Stomach (tissue), 9 donors: ENCODE results near the gene ZNF653. TPM values are rescaled to one million over a fixed set of nuclear protein-coding genes. Genes with fewer than 3 reads are reported as not detected.

ENCODE experiments used
- DNase-seq, 2 donors: peaks; one replicate each; pipeline versions ENCODE4 v3.0.0 to v3.0.0-alpha.2; 2013 to 2019
- H3K27ac ChIP-seq, 5 donors: fragments of 200-600 bp in 4 of 5; sonication (generic) in 4 of 5; one replicate each; pipeline ENCODE4 v1.5.1; 2013 to 2019; ENCODE audit warnings: mild to moderate bottlenecking in 1 of 5, moderate library complexity in 1 of 5
- H3K27me3 ChIP-seq, 3 donors: fragments of 200-600 bp; sonication (generic); one replicate each; pipeline ENCODE4 v1.5.1; 2017 to 2019; ENCODE audit warnings: mixed run types in 1 of 3
- H3K36me3 ChIP-seq, 4 donors: fragments of 200-600 bp; sonication (generic); 1 replicate in 3 of 4; 2 replicates in 1 of 4; pipeline ENCODE4 v1.5.1; 2016 to 2019
- H3K4me1 ChIP-seq, 4 donors: fragments of 200-600 bp; sonication (generic); one replicate each; pipeline ENCODE4 v1.5.1; 2016 to 2019
- H3K4me3 ChIP-seq, 4 donors: fragments of 200-600 bp; sonication (generic) in 3 of 4; one replicate each; pipeline ENCODE4 v1.5.1; 2016 to 2019; ENCODE audit warnings: mild to moderate bottlenecking in 1 of 4
- H3K9me3 ChIP-seq, 4 donors: fragments of 200-600 bp; sonication (generic); one replicate each; pipeline ENCODE4 v1.5.1; 2016 to 2019
- CTCF ChIP-seq, 7 experiments: fragments of 450-650 bp in 4 of 7; fragments of 200-600 bp in 3 of 7; sonication (generic) in 3 of 7; IDR thresholded peaks; one replicate each; pipeline ENCODE4 v1.5.1; 2016 to 2019; ENCODE audit warnings: antibody characterized with exemption in 7 of 7, control low read depth in 2 of 7, mild to moderate bottlenecking in 1 of 7
- EP300 ChIP-seq: sonication (generic); formaldehyde crosslinking; IDR thresholded peaks from one replicate; pipeline ENCODE4 v1.6.1; 2017; ENCODE audit warnings: antibody characterized with exemption
- POLR2A ChIP-seq, 4 donors: fragments of 450-650 bp; IDR thresholded peaks; one replicate each; pipeline ENCODE4 v1.6.1; 2016; ENCODE audit warnings: antibody characterized with exemption in 4 of 4, control low read depth in 2 of 4, mild to moderate bottlenecking in 1 of 4, moderate library complexity in 1 of 4
- POLR2AphosphoS5 ChIP-seq, 3 donors: sonication (generic); formaldehyde crosslinking; IDR thresholded peaks; one replicate each; pipeline ENCODE4 v1.6.1; 2016; ENCODE audit warnings: antibody characterized with exemption in 3 of 3
- WGBS, 5 donors: extraction: QIAGEN DNeasy Blood & Tissue Kit in 3 of 5; methylation state at CpG; one replicate each; pipeline versions ENCODE4 v1.1.5 to v1.1.7; 2013 to 2018; 5-methylcytosine and 5-hydroxymethylcytosine counted together
- intact Hi-C: fragments of 100-400 bp; cut with DNase I; formaldehyde crosslinking; loops from one replicate; pipeline ENCODE4 v1.15.1; 2023; ENCODE audit warnings: low total_unique reads
- polyA plus RNA-seq, 3 donors: library from polyadenylated mRNA; stranded (reverse); fragments of 200-250 nt; gene quantifications; one replicate each; pipeline ENCODE4 v1.2.3, GENCODE V29; 2013
- total RNA-seq, 5 donors: library from RNA; depleted of rRNA; stranded (reverse); fragments of >200 nt; gene quantifications; one replicate each; pipeline versions ENCODE4 v1.1.0 to v1.2.3, GENCODE V29; 2014 to 2016
- donor health status: healthy with polysubstance abuse.
- donor health status: Bipolar disorder and iron deficiency.
- donor health status: healthy.

Gene ZNF653
- total and polyA plus RNA-seq, 8 donors: 6.7 to 99.6 (median 13.9) TPM

GRCh38 chr19:11448410-11448809 is 57.2 kb downstream of the ZNF653 start:
- intact Hi-C loops: loop anchor here (10.0 kb wide), 1 partner anchor 154 kb away; the partner anchor contains the start of gene TSPAN16
- Histone ChIP-seq H3K27ac (no peak overlapping the region), H3K4me3 (no peak overlapping the region), H3K27me3 (peaks cover 0 to 14% (median 0%) of the 10 kb centered on the region in 3 donors), H3K36me3 (peaks cover 52 to 78% (median 77%) of the 10 kb centered on the region in 4 donors), H3K9me3 (no peaks in the 10 kb centered on the region), H3K4me1 (peaks cover 0 to 14% (median 4%) of the 10 kb centered on the region in 4 donors)
- DNase-seq: no peak
- TF ChIP-seq POLR2A (IDR thresholded peaks at IDR 0.05) (no peak), CTCF (IDR thresholded peaks at IDR 0.05) (no peak)
- WGBS, 5 donors: 81 to 88% (median 86%) methylated on average over 3 to 13 of the region's 13 CpGs

DNA sequence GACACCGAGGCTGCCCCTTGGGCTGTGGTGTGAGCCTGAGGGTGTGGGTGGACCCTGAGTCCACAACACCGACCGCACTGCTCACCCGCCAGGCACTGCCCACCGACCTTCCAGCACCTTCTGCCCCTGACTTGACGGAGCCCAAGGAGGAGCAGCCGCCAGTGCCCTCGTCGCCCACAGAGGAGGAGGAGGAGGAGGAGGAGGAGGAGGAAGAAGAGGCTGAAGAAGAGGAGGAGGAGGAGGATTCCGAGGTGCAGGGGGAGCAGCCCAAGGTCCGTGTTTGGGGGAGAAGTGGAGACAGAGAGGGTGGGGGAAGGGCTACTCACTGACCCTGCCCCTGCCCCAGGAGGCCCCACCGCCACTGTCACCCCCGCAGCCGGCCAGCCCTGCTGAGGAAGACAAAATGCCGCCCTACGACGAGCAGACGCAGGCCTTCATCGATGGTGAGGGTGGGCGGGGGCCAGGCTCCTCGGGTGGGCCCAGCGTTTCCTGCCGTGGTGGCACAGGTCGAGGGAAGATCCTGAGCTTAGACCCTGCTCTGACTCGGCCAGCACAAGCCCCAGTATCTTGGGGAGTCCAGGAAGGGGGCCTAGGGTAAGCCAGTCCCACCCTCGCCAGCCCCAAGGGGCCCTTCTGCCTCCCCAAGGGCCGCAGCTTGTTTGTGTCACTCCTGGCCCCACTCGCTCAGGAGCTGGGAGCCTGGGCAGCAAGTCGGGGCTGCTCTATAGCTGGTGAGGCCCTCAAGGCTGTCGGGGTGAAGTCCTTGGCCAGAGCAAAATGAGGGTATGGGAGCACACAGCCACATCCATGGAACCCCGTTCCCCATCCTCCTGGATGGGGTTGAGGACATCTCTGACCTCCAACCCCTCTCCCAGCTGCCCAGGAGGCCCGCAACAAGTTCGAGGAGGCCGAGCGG is 58.0 kb downstream of the ZNF653 start:
- Histone ChIP-seq H3K9me3 (no peaks in the 10 kb centered on the region), H3K4me3 (no peak overlapping the region), H3K4me1 (peaks cover 0 to 14% (median 4%) of the 10 kb centered on the region in 4 donors), H3K27ac (no peak overlapping the region), H3K27me3 (peaks cover 0 to 6% (median 0%) of the 10 kb centered on the region in 3 donors), H3K36me3 (peaks cover 56 to 86% (median 85%) of the 10 kb centered on the region in 4 donors)
- 88 to 95% (median 93%) methylated on average over 16 to 35 of the region's 35 CpGs for WGBS, 5 donors
- TF ChIP-seq CTCF (IDR thresholded peaks at IDR 0.05) (no peak), POLR2A (IDR thresholded peaks at IDR 0.05) (no peak), EP300 (no peak), POLR2AphosphoS5 (IDR thresholded peaks at IDR 0.05) (no peak)
- intact Hi-C loops: loop anchor here (10.0 kb wide), 1 partner anchor 153 kb away; the partner anchor contains the start of gene TSPAN16
- no peak for DNase-seq

GRCh38 chr19:11446652-11447301 is 58.9 kb downstream of the ZNF653 start:
- peak; percentile 63 to 71 for DNase-seq
- intact Hi-C loops: loop anchor here (10.0 kb wide), 1 partner anchor 152 kb away; the partner anchor contains the start of gene TSPAN16
- H3K27ac ChIP-seq: peak overlapping the region in 1 of 5 donors; percentile 28
- TF ChIP-seq CTCF (IDR thresholded peaks at IDR 0.05) (peak in 5 of 7 experiments; percentile 69 to 94 (median 83)), POLR2A (IDR thresholded peaks at IDR 0.05) (no peak), EP300 (no peak), POLR2AphosphoS5 (IDR thresholded peaks at IDR 0.05) (no peak)
- H3K36me3 ChIP-seq: peaks cover 64 to 94% (median 93%) of the 10 kb centered on the region in 4 donors
- H3K4me1 ChIP-seq: peaks cover 0 to 11% (median 4%) of the 10 kb centered on the region in 4 donors
- H3K4me3 ChIP-seq: no peak overlapping the region
- WGBS, 5 donors: 55 to 63% (median 57%) methylated on average over 18 to 23 of the region's 23 CpGs
- H3K27me3 ChIP-seq: peaks cover 0 to 4% (median 0%) of the 10 kb centered on the region in 3 donors
- no peaks in the 10 kb centered on the region for H3K9me3 ChIP-seq

DNA sequence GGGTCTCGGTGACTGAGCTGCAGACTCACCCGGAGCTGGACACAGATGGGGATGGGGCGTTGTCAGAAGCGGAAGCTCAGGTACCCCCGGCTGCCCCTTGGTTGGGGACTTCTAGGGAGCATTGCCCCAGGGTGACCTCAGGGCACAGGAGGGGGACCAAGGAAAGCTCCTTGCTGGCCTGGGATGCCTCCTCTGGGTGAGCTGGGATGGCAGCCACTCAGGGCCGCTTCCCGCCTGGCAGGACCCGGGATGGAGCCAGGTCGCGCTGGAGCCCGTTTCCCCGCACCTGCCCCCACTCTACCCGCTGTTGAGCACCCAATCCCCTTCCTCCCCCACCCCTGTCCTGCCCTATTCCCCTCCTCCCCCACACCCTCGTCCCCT is 59.4 kb downstream of the ZNF653 start:
- Histone ChIP-seq H3K4me1 (peaks cover 0 to 7% (median 2%) of the 10 kb centered on the region in 4 donors), H3K4me3 (no peak overlapping the region), H3K9me3 (no peaks in the 10 kb centered on the region), H3K27ac (no peak overlapping the region), H3K27me3 (no peaks in the 10 kb centered on the region), H3K36me3 (peaks cover 68 to 100% (median 98%) of the 10 kb centered on the region in 4 donors)
- no peak for TF ChIP-seq POLR2AphosphoS5 (IDR thresholded peaks at IDR 0.05)
- TF ChIP-seq POLR2A (IDR thresholded peaks at IDR 0.05): no peak
- no peak for TF ChIP-seq EP300
- TF ChIP-seq CTCF (IDR thresholded peaks at IDR 0.05): no peak
- intact Hi-C loops: loop anchor here (10.0 kb wide), 1 partner anchor 151 kb away; the partner anchor contains the start of gene TSPAN16
- no peak for DNase-seq
- 84 to 94% (median 90%) methylated on average over 12 to 14 of the region's 14 CpGs for WGBS, 5 donors
